Non-pigmented ciliary epithelial cell (primary cell): Measurements from ENCODE around the gene MAP7D3.
"Not testable (repeated sequence)": the region's sequence is repeated elsewhere in the genome, so short reads cannot be mapped to it uniquely, and the experiment has no call there.

Experiments used
- DNase-seq: peaks from one replicate; pipeline ENCODE4 v3.0.0-alpha.2; 2010; ENCODE audit warnings: low read depth

The MAP7D3 gene

DNA sequence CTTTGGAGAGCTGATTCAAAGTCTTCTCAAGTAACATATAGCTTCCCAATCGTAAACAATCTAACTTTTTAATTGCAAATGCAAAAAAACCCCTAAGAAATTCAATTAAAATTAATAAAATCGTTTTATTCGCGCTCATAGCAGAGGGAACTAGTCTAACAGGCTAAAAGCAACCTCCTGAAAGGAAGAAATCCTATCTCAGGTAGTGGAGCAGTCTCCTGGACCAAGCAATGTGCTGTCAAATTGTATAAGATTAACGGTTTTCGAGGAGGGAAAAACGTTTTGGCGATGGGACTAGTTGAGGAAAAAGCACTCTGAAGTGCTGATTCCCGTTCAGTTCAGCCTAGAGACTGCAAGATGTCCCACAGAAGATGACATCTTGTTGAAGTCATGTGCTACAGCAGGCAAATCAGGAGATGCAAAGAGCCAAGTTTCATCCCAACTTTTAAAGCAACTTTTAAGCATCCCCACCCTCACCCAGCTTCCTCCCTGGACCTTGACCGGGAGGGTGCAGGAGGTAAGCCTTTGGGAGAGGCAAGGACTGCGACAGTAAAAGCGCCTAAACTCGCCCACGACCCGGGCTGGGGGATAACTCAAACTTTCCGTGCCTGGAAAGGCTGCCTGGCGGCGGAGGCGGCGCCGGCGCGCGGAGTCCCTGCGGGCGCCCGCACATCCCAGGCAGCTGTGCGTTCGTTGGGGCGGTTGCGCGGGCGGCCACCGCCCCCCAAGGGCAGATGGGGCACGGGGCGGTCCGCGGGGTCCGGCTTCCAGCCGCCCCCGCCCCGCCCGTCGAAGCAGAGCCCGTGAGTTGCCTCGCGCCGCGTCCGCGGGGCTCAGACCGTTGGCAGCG, 784 bp downstream of the MAP7D3 start:
- DNase-seq: no peak

DNA sequence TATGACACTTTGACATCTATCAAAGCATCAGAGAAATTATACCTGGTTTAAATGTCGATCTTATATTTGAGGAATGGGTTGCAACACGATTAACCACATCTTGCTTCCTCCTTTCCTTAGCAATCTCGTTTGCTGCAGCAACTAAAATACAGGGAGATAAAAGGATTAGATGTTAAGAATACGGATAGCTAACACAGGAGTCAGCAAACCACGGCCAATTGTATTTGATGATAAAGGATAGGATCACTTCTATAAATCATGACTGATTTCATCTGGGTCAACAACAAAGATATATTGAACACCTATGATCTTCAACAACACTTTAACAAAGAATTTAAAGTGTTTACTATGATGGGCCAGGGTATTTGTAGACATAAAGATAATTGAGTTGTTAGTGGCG, 5.0 kb downstream of the MAP7D3 start:
- DNase-seq: no peak

DNA sequence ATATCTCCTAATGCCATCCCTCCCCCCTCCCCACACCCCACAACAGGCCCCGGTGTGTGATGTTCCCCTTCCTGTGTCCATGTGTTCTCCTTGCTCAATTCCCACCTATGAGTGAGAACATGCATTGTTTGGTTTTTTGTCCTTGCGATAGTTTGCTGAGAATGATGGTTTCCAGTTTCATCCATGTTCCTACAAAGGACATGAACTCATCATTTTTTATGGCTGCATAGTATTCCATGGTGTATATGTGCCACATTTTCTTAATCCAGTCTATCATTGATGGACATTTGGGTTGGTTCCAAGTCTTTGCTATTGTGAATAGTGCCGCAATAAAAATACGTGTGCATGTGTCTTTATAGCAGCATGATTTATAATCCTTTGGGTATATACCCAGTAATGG, 13.4 kb downstream of the MAP7D3 start:
- DNase-seq: not testable (repeated sequence)

DNA sequence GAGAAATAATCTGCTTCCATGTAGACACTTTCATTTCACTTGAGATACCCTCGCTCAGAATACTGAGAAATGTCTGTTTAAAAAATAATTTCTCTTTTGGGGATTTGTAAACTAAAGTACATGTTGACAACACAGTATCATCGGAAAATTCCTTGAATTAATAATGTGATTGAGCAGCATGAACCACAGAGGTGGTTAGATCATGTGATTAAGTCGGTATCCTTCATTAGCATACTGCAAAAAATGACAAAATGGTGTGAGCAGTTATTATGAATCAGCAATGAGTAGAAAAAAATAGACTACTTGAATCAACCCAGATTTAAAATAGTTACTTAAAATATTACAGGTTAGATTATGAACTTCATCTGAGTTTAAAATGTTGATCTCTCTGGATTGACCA, 14.1 kb downstream of the MAP7D3 start:
- no peak for DNase-seq

DNA sequence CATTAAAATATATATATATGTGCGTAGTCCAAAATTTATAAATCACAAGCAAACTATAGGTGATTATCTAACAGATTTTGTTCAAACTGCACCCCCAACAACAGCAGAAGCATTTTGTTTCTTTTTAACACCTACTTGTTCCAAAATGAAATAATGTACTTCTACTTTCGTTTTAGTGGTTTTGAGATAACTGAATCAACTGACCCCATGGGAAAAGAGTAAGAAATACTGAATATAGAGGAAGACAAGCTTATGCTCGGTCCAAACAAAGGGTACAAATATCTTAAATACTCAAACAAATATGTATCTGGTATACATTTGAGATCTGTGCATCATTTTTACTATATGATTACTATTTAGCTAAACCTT, 22.4 kb downstream of the MAP7D3 start:
- no peak for DNase-seq

DNA sequence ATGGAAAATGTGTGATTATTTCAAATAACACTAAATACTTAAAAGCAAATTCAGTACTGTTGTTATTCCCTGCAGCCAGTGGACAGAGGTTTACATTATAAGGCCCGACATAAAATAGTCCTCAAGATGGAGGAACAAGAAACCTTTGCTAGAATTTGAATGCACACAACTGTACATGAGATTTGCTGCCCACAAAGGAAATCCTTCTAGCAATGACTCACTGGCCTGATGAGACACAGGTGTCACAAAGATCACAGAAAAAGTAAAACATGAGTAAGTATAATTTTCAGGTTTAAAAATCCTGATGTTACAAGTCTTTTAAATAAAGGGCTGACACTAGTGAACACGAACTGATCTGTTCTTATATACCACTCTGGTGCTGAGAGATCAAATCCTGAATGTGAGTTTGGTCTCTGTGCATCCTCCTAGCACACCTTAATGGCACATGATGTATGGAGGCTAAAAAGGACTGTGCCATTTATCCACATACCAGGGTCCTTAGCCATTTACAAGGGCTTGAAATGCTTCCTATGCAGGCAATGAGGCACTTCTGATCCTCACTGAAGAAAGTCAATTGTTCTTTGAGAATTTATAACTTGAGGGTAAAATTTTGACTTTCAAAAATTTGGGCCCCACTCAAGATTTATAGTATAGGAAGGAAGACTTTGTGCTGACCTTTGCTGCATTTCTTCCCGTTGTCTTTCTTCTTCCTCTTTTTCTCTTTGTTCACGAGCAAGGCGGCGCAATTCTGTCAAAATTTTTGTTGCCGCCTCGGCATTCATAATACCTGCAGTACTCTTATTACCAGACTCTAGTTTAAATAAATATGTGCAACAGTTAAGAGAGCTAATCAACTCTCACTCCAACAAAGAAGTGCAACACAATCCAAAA, 23.0 kb downstream of the MAP7D3 start:
- no peak for DNase-seq

DNA sequence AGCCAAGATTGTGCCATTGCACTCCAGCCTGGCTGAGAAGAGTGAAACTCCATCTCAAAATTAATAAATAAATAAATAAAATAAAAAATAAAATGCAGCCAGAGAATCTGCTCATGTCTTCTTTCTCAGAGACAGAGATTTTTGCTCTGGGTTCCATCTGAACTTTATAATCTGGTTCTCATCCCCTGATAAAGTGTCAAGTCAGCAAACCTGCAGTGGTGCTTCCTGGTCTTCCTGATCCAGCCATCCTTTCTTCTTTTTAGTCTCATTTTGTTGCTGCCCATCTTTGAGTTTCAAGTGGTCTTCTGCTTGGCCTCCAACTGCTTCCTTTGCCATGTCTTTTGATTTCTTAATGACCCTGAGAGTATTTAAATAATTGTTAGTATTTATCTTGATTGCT, 24.1 kb downstream of the MAP7D3 start:
- DNase-seq: no peak

DNA sequence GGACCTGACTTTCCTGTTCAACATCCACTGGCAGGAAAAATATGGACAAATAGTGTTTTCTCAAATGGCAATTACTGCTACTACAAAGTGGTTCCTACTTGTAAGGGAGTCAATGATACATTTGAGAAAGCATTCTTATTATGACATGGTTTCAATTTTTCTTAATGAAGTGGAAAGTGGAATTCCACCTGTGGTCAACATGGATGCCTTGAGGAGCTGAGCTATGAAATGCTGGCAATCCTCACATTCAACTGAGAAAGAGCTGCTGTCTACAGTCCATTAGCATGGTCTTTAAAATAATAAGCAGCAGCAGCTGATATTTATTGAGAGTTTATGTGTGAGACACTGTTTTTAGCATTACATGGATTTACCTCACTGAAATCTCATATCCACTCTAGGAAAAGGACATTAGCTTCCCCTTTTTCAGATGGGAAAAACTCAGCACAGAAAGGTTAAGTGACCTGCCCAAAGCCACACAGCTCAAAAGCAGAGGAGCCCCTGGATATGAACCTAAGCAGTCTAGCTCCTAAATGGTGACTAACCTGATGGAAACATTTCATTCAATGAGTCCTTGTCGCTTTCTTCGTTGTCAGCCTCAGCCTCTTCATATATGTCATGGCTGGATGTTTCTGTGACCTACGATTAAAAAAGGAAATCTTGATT, 29.2 kb downstream of the MAP7D3 start:
- no peak for DNase-seq

DNA sequence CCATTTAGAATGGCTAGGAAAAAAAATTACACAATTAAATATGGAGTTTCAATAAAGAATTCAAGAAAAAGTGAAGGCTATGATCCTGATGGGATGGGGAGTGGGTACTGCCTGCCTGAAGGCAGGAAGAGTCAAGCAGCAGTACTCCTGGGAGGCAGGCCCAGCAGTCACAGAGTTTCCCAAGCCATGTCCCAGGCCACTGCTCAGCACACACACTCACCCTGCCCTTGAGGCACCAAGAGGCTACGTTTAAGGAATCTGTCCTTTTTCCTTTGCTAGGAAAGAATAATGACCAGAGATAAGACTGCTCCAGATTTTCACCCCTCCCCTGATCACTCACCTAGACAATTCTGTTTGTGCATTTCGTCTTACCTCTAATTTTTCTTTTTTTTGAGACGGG, 30.2 kb downstream of the MAP7D3 start:
- DNase-seq: no peak

DNA sequence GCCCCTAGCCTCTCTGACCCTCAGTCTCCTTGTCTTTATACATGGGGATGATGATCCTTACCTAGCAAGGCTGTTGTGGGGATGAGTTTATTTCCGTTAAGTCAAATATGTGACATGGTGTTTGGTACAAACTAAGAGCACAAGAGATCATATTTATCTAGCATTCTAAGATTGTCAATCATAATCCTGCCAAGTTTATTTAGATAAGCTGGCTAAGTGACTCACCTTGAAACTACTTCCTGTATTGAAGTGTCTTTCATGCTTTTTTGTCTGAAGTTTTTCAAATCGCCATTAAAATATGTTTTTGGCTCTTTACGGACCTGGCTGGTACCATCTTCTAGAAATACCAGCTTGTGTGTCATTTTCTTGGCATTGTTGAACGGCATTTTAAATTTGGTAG, 30.7 kb downstream of the MAP7D3 start:
- no peak for DNase-seq

DNA sequence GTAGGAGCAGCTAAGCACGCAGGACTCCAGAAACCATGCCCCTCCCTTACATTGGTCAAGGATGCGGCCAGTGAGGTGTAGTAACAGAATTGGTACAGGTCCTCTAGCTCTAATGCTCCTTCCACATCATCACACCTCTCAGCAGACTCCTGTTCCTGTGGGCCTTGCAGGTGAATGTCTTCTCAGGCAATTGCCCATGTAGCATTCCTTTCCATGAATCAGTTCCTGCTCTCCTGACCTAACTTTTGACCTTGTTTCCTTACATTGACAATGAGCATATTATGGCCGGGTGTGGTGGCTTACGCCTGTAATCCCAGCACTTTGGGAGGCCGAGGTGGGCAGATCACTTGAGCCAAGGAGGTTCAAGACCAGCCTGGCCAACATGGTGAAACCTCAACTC, 31.3 kb downstream of the MAP7D3 start:
- DNase-seq: no peak

DNA sequence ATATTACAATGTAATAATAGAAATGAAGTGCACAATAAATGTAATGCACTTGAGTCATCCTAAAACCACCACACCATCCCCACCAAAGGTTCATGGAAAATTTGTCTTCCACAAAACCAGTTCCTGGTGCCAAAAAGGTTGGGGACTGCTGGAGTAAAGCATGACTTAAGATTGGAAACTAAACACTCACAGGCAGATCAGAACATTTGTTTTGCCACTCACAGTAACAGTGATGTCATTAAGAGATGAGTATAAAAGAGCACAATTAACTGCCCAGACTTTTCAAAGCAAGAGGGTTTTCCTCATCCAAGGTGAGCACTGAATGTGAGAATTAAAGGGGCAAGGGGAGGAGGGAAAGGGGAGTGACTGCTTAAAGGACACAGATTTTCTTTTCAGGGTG, 35.6 kb downstream of the MAP7D3 start:
- no peak for DNase-seq

DNA sequence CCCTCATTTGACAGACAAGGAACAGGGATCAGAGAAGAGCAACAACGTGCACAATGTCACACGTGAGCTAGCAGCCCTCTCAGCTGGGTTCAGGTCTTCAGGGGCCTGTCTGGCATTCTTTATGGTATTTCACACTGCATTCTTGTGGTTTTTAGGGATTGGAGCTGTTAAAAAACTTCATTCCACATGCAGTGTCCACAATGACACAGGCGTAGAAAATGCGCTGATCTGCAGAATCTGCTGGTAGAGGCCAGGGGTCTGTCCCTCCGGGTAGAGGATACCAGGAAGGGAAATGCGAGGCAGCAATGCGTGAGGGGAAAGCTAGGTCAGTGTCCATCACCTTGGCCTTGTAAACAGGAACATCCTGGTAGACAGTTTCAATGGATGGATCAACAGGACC, 36.6 kb downstream of the MAP7D3 start:
- peak; percentile 49 for DNase-seq

DNA sequence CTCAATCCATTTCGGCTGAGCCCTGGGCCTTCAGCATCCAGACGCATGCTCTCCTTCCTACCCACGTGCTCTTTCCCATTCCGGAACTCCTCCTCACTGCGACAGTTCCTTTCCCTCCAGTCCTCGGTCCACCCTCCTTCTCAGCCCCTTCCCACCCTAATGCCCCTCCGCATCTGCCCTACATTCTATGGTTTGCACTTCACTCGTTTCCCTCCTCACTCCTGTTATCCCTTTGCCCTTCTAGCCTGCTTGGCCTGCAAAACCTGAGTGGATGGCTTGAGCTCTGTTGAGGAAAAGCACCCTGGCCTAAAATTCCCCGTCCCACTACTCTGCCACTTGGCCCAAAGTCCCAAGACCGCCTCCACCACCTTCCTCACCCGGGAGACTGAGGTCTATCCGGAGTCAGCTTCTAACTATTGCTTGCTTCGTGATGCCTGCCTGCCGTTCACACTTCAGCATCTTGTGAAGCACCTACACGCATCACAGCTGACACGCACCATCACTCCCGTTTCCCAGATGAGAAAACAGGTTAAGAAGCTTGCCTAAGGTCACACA, 38.6 kb downstream of the MAP7D3 start:
- DNase-seq: no peak

DNA sequence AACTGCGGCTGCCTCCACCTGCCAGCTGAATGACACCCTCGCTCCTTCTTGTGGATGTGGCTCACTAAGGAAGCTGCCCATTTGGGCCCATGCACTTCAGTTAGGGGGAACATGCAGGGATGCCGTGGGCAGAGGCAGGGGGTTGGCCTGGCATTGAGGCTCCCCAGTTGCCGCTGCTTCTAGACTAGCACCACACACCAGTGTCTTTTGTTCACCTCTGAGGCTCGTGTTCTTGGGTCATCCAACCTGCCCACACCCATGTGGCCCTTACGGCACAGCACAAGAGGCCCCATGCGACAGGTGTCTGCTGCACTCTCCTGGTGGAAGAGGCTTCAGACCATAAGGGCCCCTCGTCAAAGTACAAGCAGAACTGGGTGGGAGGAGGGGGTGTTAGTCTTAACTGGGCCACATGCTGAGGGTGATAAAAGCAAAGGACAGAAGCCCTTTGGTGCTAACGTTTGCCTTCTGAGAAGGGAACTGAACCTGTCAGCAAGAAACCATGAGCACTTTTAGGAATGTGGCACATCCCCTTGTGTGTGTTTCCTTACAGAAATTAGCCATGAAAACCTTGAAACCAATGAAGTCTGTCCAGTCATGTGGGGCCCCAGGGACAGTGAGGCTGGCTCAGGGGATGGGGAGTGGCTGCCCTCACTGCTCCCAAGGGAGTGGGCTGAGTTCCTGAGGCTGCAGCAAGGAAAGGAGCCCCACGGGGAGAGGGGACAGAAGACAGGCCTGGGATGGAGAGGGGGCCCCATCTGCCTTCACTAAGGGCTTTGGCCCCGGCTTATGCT, 39.2 kb downstream of the MAP7D3 start:
- no peak for DNase-seq

DNA sequence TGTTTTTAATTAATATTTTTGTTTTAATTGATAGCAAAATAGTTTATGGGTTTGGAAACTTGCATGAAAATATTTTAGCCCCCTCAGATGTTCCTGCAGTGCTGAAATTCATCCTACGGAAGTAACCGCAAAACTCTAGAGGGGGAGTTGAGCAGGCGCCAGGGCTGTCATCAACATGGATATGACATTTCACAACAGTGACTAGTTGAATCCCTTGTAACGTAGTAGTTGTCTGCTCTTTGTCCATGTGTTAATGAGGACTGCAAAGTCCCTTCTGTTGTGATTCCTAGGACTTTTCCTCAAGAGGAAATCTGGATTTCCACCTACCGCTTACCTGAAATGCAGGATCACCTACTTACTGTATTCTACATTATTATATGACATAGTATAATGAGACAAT, 40.4 kb downstream of the MAP7D3 start:
- DNase-seq: no peak

DNA sequence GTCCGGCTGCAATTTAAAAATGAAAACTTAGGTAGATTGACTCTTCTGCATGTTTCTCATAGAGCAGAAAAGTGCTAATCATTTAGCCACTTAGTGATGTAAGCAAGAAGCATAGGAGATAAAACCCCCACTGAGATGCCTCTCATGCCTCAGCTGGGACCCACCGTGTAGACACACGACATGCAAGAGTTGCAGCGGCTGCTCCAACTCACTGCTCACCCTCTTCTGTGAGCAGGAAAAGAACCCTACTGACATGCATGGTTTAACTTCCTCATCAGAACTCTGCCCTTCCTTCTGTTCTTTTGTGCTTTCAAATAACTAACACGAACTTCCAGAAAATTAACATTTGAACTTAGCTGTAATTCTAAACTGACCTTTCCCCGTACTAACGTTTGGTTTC, 41.0 kb downstream of the MAP7D3 start:
- no peak for DNase-seq

DNA sequence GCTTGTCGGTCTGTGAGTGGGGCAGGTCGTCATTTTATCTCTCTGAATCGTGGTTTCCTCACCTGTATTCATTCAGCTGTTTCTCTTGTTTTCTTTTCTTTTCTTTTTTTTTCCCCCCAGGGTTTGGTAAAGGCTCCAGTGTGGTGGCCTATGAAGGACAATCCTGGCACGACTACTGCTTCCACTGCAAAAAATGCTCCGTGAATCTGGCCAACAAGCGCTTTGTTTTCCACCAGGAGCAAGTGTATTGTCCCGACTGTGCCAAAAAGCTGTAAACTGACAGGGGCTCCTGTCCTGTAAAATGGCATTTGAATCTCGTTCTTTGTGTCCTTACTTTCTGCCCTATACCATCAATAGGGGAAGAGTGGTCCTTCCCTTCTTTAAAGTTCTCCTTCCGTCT, 41.4 kb downstream of the MAP7D3 start:
- DNase-seq: no peak

DNA sequence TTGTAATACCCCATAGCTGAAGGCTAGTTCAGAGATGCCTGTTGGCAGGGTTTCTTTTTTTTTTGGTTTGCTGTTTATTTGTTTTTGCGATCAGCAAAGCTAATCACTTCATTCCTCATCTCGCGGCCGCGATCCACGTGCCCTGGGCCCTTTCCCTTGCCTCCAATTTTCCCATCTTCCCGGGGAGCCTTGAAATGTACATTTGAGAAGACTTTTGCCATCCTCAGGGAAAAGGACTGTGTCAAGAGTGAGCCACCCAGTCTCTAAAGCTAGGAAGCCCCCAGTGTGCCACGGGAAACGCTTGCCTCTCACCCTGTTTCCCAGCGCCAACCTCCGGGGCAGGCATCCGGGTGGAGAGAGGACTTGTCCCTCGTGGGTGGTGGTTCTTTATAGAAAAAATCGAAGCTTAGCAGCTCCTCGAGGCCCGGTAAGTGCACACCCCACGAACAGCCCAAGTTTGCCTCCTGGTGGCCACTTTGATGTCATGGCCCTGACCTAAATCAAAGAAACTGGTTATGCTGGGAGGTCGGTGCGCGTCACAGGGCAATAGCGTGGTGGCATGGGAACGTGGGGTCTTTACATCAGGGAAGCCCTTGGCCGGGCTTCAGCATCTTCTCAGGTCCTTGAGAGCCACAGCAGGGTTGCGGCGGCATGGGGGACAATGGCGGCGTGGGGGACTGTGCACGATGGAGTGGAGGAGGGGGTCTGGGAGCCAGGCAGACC, 42.0 kb downstream of the MAP7D3 start:
- DNase-seq: no peak

DNA sequence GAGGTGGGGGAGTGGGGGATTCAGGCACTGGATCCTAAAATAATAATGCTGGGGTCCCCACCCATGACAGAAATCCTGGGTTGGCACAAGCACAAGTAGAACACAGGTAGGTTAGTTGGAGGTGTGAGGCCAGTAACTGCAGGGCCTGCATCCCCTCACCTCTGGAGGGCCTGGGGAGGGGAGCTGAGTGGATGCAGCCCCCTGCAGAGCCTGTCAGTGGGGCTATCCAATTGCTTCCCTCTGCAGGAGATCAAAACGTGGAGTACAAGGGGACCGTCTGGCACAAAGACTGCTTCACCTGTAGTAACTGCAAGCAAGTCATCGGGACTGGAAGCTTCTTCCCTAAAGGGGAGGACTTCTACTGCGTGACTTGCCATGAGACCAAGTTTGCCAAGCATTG, 43.7 kb downstream of the MAP7D3 start:
- no peak for DNase-seq

DNA sequence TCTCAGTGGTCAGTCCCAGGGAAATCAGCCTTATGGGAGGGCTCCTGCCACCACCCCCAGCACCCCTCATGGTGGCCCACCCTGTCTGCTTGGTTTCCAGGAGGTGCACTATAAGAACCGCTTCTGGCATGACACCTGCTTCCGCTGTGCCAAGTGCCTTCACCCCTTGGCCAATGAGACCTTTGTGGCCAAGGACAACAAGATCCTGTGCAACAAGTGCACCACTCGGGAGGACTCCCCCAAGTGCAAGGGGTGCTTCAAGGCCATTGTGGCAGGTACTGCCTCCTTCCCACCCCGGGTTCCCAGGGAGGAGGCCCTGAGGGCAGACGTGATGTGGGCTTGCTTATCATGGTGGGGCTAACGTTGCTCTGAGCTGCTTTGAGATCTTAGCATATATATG, 44.3 kb downstream of the MAP7D3 start:
- no peak for DNase-seq
